B cell (primary cell): Measurements from ENCODE around the gene CNTNAP2.

ENCODE experiments used
- CTCF ChIP-seq: fragments of 200-600 bp; IDR thresholded peaks from one replicate; pipeline ENCODE4 v1.8.0; 2022; ENCODE audit warnings: antibody characterized with exemption, mild to moderate bottlenecking
- EZH2 ChIP-seq: IDR thresholded peaks from 2 replicates; pipeline ENCODE4 v1.6.1; 2012; ENCODE audit warnings: borderline replicate concordance, low read depth, mild to moderate bottlenecking, moderate library complexity, low read length; ENCODE audit not compliant: insufficient read depth, poor library complexity, severe bottlenecking

- no peak for TF ChIP-seq CTCF
- no peak for TF ChIP-seq EZH2
These were observed 2273.8 kb downstream of the CNTNAP2 start for GRCh38 chr7:148390381-148390780.
